Measurements from ENCODE around the gene ATF4.
A peak's percentile ranks its signal among the peaks of the same experiment; 100 is the strongest.

The ATF4 gene

GRCh38 chr22:39528080-39528661 is 7.8 kb downstream of the ATF4 start:
- peak; percentile 94 for DNase-seq (ENCODE audit: low read depth, low spot score)

GRCh38 chr22:39528681-39529486 is 8.5 kb downstream of the ATF4 start:
- peak; percentile 96 for DNase-seq (ENCODE audit: low read depth, low spot score)

GRCh38 chr22:39529487-39529851 is 9.1 kb downstream of the ATF4 start:
- DNase-seq (ENCODE audit: low read depth, low spot score) = no peak

- DNase-seq (ENCODE audit: low read depth, low spot score) = no peak
Measured at GRCh38 chr22:39530116-39530515, 9.8 kb downstream of the ATF4 start.

- peak; percentile 55 for DNase-seq (ENCODE audit: low read depth, low spot score)
Measured at GRCh38 chr22:39530692-39531331, 10.4 kb downstream of the ATF4 start.

GRCh38 chr22:39532215-39533073 is 12.1 kb downstream of the ATF4 start, which contains the start of gene RPS19BP1:
Gene RPS19BP1, minus strand, starts transcription at chr22:39532748. Its CDS starts 10 bp downstream, at chr22:39532738.
- DNase-seq (ENCODE audit: low read depth, low spot score) = peak; percentile 100

GRCh38 chr22:39534092-39534506 is 13.7 kb downstream of the ATF4 start:
- peak; percentile 47 for DNase-seq (ENCODE audit: low read depth, low spot score)

GRCh38 chr22:39534591-39535356 is 14.4 kb downstream of the ATF4 start:
- peak; percentile 93 for DNase-seq (ENCODE audit: low read depth, low spot score)

GRCh38 chr22:39535357-39535725 is 15.0 kb downstream of the ATF4 start:
- no peak for DNase-seq (ENCODE audit: low read depth, low spot score)

GRCh38 chr22:39535831-39536449 is 15.6 kb downstream of the ATF4 start:
- DNase-seq (ENCODE audit: low read depth, low spot score) = no peak

GRCh38 chr22:39536711-39537110 is 16.3 kb downstream of the ATF4 start:
- DNase-seq (ENCODE audit: low read depth, low spot score) = no peak

GRCh38 chr22:39537975-39538374 is 17.6 kb downstream of the ATF4 start:
- no peak for DNase-seq (ENCODE audit: low read depth, low spot score)

GRCh38 chr22:39543095-39543494 is 22.7 kb downstream of the ATF4 start:
- peak; percentile 58 for DNase-seq (ENCODE audit: low read depth, low spot score)

- DNase-seq (ENCODE audit: low read depth, low spot score) = peak; percentile 90
Measured at GRCh38 chr22:39545386-39546365, 25.3 kb downstream of the ATF4 start.

- no peak for DNase-seq (ENCODE audit: low read depth, low spot score)
Measured at GRCh38 chr22:39546889-39547586, 26.7 kb downstream of the ATF4 start.

GRCh38 chr22:39547587-39547947 is 27.2 kb downstream of the ATF4 start:
- DNase-seq (ENCODE audit: low read depth, low spot score) = no peak

GRCh38 chr22:39553429-39553828 is 33.1 kb downstream of the ATF4 start:
- DNase-seq (ENCODE audit: low read depth, low spot score) = no peak

- DNase-seq (ENCODE audit: low read depth, low spot score) = no peak
Measured at GRCh38 chr22:39554151-39554550, 33.8 kb downstream of the ATF4 start.
